Renal cortical epithelial cell (primary cell): ENCODE results near the gene TDRD10. TPM values are rescaled to one million over a fixed set of nuclear protein-coding genes. Genes with fewer than 3 reads are reported as not detected.

Source experiments
- DNase-seq: peaks from one replicate; pipeline ENCODE4 v3.0.0-alpha.2; 2011; ENCODE audit warnings: low read depth
- total RNA-seq: library from RNA; depleted of rRNA; stranded (reverse); fragments of >200 nt; gene quantifications from 2 replicates; pipeline ENCODE4 v1.2.3, GENCODE V29; 2014

Gene TDRD10, protein sequence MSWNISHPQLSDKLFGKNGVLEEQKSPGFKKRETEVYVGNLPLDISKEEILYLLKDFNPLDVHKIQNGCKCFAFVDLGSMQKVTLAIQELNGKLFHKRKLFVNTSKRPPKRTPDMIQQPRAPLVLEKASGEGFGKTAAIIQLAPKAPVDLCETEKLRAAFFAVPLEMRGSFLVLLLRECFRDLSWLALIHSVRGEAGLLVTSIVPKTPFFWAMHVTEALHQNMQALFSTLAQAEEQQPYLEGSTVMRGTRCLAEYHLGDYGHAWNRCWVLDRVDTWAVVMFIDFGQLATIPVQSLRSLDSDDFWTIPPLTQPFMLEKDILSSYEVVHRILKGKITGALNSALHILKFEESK
- 0.10 TPM in 1 of 2 replicates, not detected in the other for total RNA-seq

- DNase-seq, result no peak
Measured at GRCh38 chr1:154502066-154502743, at the start of gene TDRD10, which contains the start of gene SHE. TDRD10 (plus strand) TSS chr1:154502219; CDS start chr1:154506904, 4,685 bp downstream. SHE (minus strand) TSS chr1:154502412; CDS start chr1:154502026, 386 bp downstream.

GRCh38 chr1:154453161-154453560 lies 48.9 kb upstream of the TDRD10 start:
- DNase-seq, result no peak

- DNase-seq, result peak; percentile 80
Measured at GRCh38 chr1:154453574-154454352, 48.3 kb upstream of the TDRD10 start.

DNA sequence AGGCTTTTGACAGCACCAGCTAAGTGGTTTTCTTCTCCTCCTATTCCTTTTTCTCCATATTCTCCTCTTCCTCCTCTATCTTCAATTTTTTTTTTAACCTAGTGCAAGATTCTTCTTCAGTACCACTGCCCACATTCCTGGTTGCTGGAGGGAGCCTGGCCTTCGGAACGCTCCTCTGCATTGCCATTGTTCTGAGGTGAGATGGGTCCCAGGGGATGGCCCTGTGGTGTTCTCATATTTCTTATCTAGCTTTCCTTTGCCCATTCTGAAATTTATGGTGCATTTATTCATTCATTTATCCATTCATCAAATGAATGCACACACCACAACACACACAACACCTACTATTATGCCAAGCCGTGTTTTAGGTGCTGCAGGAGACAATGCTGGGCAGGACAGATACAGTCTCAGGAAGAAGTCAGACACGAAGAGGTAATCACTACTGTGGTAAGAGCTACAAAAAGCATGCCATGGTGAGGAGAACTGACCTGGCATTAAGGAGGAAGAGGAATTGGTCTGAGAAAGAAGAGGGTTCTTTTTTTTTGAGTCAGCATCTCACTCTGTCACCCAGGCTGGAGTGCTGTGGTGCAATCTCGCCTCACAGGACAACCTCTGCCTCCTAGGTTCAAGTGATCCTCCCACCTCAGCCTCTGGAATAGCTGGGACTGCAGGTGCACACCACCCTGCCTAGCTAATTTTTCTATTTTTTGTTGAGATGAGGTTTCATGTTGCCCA lies 47.5 kb upstream of the TDRD10 start:
- no peak for DNase-seq

- DNase-seq, result no peak
Measured at GRCh38 chr1:154456631-154457030, 45.4 kb upstream of the TDRD10 start.

DNA sequence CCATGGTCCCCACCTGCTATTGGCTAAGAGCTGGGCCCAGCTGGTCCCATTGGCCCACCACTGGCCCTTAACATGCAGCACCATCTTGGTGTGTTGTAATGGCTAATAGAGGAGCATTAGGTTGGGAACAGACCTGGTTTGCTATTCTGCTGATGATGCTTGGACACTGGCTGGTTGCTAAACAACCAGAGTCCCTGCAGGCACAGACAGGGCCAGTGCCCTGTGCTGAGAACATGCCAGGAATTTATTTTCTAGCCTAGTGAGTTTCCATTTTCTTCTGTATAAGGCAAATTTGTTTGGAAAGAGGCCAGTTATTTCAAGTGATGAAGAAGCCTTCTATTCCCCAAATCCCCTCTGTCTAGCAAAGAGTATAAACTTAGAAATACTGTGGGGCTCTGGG lies 42.9 kb upstream of the TDRD10 start:
- DNase-seq, result peak; percentile 74

GRCh38 chr1:154460695-154461260 lies 41.2 kb upstream of the TDRD10 start:
- no peak for DNase-seq

GRCh38 chr1:154463512-154463990 lies 38.5 kb upstream of the TDRD10 start:
- no peak for DNase-seq

- DNase-seq, result no peak
Measured at GRCh38 chr1:154465621-154466195, 36.3 kb upstream of the TDRD10 start.

GRCh38 chr1:154466206-154466605 lies 35.8 kb upstream of the TDRD10 start:
- DNase-seq, result no peak

GRCh38 chr1:154466921-154467417 lies 35.0 kb upstream of the TDRD10 start:
- DNase-seq, result no peak

DNA sequence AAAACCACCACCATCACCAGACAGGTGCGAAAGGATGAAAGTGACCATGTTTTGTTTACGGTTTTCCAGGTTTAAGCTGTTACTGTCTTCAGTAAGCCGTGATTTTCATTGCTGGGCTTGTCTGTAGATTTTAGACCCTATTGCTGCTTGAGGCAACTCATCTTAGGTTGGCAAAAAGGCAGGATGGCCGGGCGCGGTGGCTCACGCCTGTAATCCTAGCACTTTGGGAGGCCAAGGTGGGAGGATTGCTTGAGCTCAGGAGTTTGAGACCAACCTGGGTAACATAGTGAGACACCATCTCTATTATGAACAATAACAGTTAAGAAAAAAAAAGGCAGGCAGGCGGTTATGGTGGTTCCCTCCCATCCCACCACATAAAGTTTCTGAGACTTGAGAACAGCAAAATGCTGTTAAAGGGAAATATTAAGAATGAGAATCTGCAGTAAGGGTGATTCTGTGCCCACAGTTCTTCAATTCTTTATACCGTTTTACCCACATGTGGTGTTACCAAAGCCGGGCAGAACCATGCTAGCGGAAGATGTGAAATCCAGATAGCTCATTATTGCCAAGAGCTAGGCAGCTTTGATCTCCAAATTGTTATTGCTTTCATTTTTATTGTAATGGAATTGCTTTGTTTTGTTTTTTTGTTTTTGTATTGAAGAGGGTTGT lies 34.5 kb upstream of the TDRD10 start:
- DNase-seq, result no peak

- DNase-seq, result no peak
Measured at GRCh38 chr1:154468535-154469250, 33.3 kb upstream of the TDRD10 start.

- DNase-seq, result no peak
Measured at GRCh38 chr1:154469844-154470560, 32.0 kb upstream of the TDRD10 start.

- no peak for DNase-seq
Measured at GRCh38 chr1:154471304-154471703, 30.7 kb upstream of the TDRD10 start.

DNA sequence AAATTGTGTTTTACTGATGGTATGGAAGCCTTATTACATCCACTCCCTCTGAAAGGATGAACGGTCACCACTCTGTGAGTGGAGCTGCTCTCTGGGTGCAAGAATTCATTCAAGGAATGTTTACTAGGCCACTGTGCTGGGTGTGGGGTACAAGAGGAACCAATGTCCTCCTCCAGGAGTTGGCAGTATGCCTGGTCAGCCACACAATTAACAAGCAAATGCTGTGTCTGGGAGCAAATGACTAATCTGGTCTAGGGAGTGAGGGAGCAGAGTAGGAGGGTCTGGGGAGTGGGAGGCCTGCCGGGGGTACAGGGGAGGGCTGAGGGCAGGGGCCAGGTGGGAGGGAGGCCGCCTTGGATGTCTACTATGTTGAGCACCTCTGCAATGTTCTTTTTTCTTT lies 27.2 kb upstream of the TDRD10 start:
- peak; percentile 99 for DNase-seq

GRCh38 chr1:154476791-154477190 lies 25.2 kb upstream of the TDRD10 start:
- peak; percentile 44 for DNase-seq

- DNase-seq, result no peak
Measured at GRCh38 chr1:154478013-154478412, 24.0 kb upstream of the TDRD10 start.

DNA sequence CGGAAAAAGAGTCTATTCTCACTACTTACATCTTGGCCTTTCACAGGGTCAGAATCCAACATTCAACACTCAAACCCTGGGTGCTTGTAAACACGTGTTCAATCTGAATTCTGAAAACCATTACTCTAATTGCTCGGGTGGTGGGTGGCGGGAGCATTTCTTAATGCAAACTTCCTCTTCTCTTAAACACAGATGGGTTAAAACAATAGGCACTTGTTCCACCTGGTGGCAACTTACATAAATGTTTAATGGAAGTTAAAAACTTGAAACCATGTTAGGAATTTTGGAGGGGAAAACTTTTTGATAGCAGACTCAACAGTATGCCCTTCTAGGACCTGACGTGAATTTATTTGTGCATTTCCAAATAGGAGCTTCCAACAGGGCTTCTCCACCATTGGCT lies 23.4 kb upstream of the TDRD10 start:
- peak; percentile 58 for DNase-seq
